Activated T-helper 17 cell treated with anti-CD3 and anti-CD28 coated beads, Interleukin-2, amount 50 U/mL, for 72 hours (primary cell): ENCODE data around the gene KHK. TPM values are rescaled to one million over a fixed set of nuclear protein-coding genes. Genes with fewer than 3 reads are reported as not detected.

Experiments
- ATAC-seq: fragments of 150-1000 bp; cut with Tn5 transposase; replicated peaks from 2 replicates; pipeline ENCODE4 v1.10.0; 2021; ENCODE audit warnings: mild to moderate bottlenecking, moderate library complexity
- H3K27ac Mint-ChIP-seq: one replicate; pipeline ENCODE4 v1.8.0; 2022; ENCODE audit warnings: mixed read lengths
- H3K27me3 Mint-ChIP-seq: one replicate; pipeline ENCODE4 v1.8.0; 2022; ENCODE audit warnings: mixed read lengths
- H3K36me3 Mint-ChIP-seq: one replicate; pipeline ENCODE4 v1.8.0; 2022; ENCODE audit warnings: low read depth, mild to moderate bottlenecking, mixed read lengths
- H3K4me1 Mint-ChIP-seq: one replicate; pipeline ENCODE4 v1.8.0; 2022; ENCODE audit warnings: mixed read lengths
- H3K4me3 Mint-ChIP-seq: one replicate; pipeline ENCODE4 v1.8.0; 2022; ENCODE audit warnings: mild to moderate bottlenecking, mixed read lengths
- H3K9me3 Mint-ChIP-seq: one replicate; pipeline ENCODE4 v1.8.0; 2022; ENCODE audit warnings: mixed read lengths
- total RNA-seq, 2 donors: library from RNA; stranded (reverse); gene quantifications; one replicate each; pipeline ENCODE4 v1.2.3, GENCODE V29; 2022

KHK gene
- total RNA-seq, 2 donors from 2014 or later = 5.9 to 10.5 TPM

DNA sequence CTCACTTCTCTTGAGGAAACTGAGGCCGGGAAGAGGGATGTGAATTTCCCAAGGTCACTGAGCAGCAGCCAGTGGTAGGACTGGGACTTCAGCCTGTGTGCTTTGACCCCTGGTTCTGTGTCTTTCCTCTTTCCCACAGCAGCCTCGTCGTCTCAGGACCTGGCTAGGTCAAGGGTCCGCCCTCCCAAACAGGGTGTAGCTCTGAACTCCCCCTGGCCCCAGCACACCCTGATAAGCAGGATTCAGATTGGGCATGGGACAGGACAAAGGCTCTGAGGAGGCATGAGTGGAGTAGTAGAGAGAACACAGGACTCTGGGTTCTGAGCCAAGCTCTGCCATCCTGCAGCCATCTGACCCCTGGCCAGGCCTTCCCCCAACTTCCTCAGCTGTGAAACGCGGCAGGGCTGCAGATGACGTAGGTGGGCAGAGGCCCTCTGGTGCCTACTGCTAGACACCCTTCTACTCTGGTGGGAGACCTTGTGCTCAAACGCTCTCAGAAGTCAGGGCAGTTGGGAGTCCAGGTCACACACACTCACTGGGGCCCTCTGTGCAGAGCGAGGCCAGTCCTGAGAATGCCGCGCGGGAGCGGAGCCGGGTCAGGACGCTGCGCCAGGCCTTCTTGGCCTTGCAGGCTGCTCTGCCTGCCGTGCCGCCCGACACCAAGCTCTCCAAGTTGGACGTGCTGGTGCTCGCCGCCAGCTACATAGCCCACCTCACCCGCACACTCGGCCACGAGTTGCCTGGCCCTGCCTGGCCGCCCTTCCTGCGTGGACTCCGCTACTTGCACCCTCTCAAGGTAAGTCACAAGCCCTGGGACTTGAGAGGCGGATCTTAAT, 63.2 kb downstream of the KHK start:
- Mint-ChIP-seq H3K9me3 (no peaks in the 10 kb centered on the region), H3K27ac (no peak overlapping the region), H3K27me3 (peaks cover 3% of the 10 kb centered on the region), H3K4me1 (no peaks in the 10 kb centered on the region), H3K4me3 (no peak overlapping the region), H3K36me3 (no peaks in the 10 kb centered on the region)
- ATAC-seq = no peak

Other genes starting within 250 kb of the KHK start
- not detected for gene DPYSL5, start 238.6 kb upstream of the KHK start, total RNA-seq
- gene MAPRE3, start 116.1 kb upstream of the KHK start, total RNA-seq = 1 to 10 TPM; 3.4 to 4.2 TPM
- 10 to 100 TPM; 73.3 to 81.5 TPM for gene TMEM214, start 53.8 kb upstream of the KHK start, total RNA-seq
- gene AGBL5, start 35.1 kb upstream of the KHK start, total RNA-seq = 10 to 100 TPM; 13.1 to 14.3 TPM
- 100 to 1,000 TPM; 286 to 313 TPM for gene OST4, start 15.1 kb upstream of the KHK start, total RNA-seq
- gene EMILIN1, start 8.2 kb upstream of the KHK start, total RNA-seq = under 1 TPM; 0.42 to 0.93 TPM
- 1 to 10 TPM; 3.7 to 4.6 TPM for gene CGREF1, start 32.4 kb downstream of the KHK start, total RNA-seq
- gene ABHD1, start 37.0 kb downstream of the KHK start, total RNA-seq = under 1 TPM; 0.17 to 0.40 TPM
- 10 to 100 TPM; 38.0 to 67.1 TPM for gene PREB, start 47.9 kb downstream of the KHK start, total RNA-seq
- not detected for gene PRR30, start 52.6 kb downstream of the KHK start, total RNA-seq
- not detected for gene TCF23, start 62.2 kb downstream of the KHK start, total RNA-seq
- 10 to 100 TPM; 45.9 to 59.2 TPM for gene ATRAID, start 125.3 kb downstream of the KHK start, total RNA-seq
- 10 to 100 TPM; 33.8 to 72.0 TPM for gene SLC5A6, start 125.5 kb downstream of the KHK start, total RNA-seq
- 100 to 1,000 TPM in 1 of 2 donors, 10 to 100 TPM in 1; 54.0 to 106 TPM for gene CAD, start 130.6 kb downstream of the KHK start, total RNA-seq
- under 1 TPM in 1 of 2 donors, not detected in 1; 0.50 TPM for gene SLC30A3, start 176.3 kb downstream of the KHK start, total RNA-seq
- gene DNAJC5G, start 188.7 kb downstream of the KHK start, total RNA-seq = not detected
- gene TRIM54, start 195.7 kb downstream of the KHK start, total RNA-seq = under 1 TPM in 1 of 2 donors, not detected in 1; 0.13 TPM
- 1 to 10 TPM; 1.7 to 2.4 TPM for gene UCN, start 221.7 kb downstream of the KHK start, total RNA-seq
- 10 to 100 TPM; 77.2 to 89.2 TPM for gene MPV17, start 236.3 kb downstream of the KHK start, total RNA-seq